GM20000 (cell line): ENCODE measurements around the gene SUN1.

Source experiments
- DNase-seq: peaks from one replicate; pipeline ENCODE4 v3.0.0; 2012; ENCODE audit warnings: low spot score
- TF ChIP-seq, protein P1 (sequence below): IDR thresholded peaks from 2 replicates; pipeline ENCODE4 v1.5.1; 2012; ENCODE audit warnings: mild to moderate bottlenecking, control low read depth; ENCODE audit errors: extremely low read depth, missing control alignments

SUN1 gene

DNA sequence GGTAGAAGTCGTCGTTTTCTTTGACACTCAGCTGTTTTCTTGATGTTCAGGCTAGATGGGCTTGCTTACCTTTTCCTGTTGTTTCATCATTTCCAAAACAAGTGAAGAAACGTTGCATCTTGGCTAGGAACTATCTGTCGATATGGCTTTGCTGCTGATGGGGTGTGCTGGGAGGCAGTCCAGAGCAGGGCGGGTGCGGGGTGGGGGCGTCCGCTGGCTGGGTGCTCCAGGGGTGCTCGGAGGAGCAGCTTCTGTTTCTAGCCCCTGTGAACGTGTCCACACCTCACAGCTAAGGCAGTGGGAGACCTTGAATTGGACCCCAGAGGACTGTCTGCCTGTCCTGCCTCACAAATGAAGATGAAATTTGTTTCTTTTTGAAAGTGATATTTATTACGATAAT, 7.6 kb upstream of the SUN1 start:
- no peak for DNase-seq
- TF ChIP-seq, protein P1, sequence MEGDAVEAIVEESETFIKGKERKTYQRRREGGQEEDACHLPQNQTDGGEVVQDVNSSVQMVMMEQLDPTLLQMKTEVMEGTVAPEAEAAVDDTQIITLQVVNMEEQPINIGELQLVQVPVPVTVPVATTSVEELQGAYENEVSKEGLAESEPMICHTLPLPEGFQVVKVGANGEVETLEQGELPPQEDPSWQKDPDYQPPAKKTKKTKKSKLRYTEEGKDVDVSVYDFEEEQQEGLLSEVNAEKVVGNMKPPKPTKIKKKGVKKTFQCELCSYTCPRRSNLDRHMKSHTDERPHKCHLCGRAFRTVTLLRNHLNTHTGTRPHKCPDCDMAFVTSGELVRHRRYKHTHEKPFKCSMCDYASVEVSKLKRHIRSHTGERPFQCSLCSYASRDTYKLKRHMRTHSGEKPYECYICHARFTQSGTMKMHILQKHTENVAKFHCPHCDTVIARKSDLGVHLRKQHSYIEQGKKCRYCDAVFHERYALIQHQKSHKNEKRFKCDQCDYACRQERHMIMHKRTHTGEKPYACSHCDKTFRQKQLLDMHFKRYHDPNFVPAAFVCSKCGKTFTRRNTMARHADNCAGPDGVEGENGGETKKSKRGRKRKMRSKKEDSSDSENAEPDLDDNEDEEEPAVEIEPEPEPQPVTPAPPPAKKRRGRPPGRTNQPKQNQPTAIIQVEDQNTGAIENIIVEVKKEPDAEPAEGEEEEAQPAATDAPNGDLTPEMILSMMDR: no peak

DNA sequence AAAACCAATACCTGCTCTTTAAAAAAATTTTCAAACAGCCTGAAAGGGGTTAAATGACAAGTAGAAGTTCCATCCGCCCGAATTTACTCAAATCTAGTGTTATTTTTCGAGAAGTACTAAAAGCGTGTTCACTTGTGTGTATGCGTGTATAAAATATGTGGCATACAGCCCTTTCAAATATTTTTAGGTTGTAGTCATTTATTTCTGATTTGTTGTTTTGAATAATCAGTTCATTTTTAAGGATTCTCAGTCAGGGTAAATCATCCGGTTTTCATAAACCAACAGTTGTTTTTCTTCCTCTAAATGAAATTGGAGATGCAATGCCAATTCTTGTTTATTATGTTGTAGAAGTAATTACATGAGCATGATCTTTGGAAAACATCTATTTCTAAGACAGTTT, 6.9 kb upstream of the SUN1 start:
- no peak for DNase-seq
- TF ChIP-seq, protein P1: no peak

DNA sequence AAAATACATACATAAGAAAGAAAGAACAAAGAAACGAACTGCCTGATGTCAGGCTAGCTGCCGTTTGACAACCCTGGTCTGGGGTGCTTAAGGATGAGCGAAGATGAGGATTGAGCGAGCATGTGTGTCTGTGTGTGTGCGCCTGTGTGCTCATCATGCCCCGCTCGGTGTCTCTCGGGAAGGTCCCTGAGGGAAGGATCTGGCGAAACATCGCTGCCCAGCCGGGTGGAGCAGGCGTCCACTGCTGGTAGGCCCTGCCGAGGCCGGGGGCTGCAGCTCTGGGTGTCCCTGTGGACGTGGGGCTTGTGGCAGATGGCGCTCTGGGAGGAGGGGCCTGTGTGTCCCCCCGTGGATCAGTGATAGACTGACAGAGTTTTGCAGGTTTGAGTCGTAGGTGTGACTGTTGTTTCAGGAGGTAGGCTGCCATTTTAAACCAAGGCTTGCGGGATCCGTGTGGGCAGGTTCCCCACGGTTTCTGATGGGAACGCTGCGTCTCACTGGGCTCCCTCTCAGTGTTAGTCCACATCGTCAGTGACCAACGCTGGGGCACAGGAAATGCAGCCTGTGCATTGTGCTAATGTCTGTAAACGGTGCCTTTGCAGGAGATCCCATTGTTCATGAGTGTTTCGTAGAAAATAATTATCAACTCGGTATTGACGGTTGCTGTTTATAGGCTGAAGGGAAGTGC, 5.9 kb upstream of the SUN1 start:
- TF ChIP-seq, protein P1: no peak
- no peak for DNase-seq

DNA sequence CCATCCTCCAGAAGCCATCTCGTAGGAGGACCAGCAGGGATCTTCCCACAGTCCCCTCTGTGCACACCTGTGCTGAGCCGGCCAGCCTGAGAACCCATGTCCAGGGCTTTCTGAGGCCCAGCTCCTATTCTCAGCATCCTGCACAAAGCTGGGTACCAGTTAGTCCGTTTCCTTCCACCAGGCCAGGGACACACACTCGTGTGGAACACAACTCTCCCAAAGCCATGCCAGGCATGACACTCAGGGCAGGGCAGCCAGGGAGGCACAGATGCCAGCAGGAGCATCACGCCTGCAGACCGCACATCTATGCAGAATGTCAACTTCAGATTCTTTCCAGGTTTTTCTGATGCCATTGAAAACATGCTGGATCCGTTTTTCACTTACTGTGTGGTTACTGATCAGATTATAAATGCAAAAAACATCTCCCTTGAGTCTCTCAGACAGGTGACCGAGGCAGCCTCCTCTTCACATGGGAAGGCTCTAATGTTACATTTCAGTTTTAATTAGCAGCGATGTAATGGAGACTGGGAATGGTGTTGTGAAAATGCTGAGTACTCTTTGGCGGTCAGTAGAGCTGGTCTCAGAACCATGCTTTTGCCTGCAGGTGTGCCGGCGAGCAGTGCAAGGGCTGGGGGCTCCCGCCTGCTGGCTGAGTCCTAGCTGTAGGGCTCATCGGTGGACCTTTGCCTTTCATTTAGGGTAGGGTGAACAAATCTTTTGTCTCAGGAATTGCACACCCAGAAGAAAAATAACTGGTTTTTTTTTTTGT, 3.3 kb upstream of the SUN1 start:
- TF ChIP-seq, protein P1: no peak
- DNase-seq: no peak

DNA sequence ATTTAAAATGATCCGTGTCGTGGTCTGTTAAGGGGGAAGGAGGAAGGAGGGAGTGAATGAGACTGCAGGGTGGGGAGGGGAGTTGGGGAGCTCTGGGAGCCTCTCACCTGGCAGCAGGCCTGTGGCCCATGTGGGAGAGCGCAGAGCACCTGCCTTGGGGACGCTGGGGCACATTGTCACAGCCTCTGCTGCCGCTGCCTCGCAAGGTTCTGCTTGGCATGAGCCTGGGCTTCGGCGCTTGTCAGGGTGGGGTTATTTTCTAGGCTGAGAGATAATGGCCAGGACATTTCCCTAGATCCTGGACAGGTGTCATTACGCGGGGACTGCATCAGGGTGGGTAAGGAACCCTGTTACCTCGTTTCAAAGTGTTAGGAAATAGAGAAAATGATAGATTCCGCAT, 2.2 kb upstream of the SUN1 start:
- no peak for DNase-seq
- TF ChIP-seq, protein P1: no peak

DNA sequence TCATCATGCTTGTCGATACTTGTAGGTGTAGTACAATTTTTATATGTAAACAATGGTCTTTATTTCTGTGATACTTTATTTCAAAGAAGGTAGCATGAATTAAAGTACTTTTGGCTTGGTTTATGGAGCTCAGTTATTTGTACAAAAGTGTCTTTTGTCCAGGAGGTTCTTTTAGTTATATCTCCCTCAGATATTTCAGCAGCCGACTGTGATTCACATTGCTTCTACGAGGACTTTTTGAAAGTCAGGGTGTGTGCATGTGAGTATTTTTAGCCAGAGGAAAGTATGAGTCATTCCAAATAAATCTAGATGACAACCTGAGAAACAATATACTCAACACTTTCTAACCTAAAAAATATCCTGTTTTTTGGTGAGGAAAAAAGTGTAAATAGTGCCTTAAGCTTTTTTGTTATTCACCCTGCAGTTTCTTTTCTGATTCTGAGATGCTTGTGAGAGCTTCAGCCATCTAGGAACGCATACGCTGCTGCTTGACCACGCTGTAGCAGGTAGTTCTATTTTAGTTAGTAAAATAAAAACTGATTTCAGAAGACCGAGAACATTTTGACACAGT, 595 bp upstream of the SUN1 start:
- TF ChIP-seq, protein P1: no peak
- peak; percentile 82 for DNase-seq

DNA sequence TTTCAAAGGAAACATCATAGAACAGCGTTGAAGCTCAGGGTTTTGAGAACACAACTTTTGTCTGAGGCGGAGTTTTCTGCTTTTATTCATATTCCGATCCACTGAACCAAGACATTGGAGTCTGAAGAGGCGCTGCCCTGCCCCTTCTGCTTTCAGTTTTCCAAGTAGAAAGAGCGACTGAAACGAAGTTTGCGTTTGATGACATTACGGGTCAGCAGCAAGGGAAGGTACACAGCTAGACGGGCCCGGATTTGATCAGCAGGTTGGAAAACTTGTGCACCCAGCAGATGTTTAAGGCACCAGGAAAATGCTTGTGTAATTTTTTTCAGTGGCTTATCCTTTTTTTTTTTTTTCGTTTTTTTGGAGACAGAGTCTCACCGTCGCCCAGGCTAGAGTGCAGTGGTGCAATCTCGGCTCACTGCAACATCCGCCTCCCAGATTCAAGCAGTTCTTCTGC, 720 bp downstream of the SUN1 start:
- TF ChIP-seq, protein P1: no peak
- no peak for DNase-seq
